SK-N-SH (cell line): ENCODE results near the gene MYPN. TPM values are rescaled to one million over a fixed set of nuclear protein-coding genes. Genes with fewer than 3 reads are reported as not detected.

ENCODE experiments used
- CTCF ChIA-PET: fragments of 300-600, 350-600 bp; formaldehyde crosslinking; extraction: SDS; loops from one replicate; lab custom pipeline; 2021; lab: Yijun Ruan, JAX
- POLR2A ChIA-PET: fragments of 350-600 bp; sonication (Branson Sonifier 250); formaldehyde crosslinking; extraction: SDS; loops from one replicate; lab custom pipeline; 2020; ENCODE audit warnings: antibody characterized with exemption, inconsistent platforms; lab: Yijun Ruan, JAX
- DNase-seq: peaks from one replicate; pipeline ENCODE4 v3.0.0; 2012
- H2AFZ ChIP-seq: fragments of 200-600 bp; sonication (generic); 2 replicates; pipeline ENCODE4 v1.8.1; 2016; ENCODE audit warnings: antibody characterized with exemption, mild to moderate bottlenecking, low read depth
- H3F3A ChIP-seq: fragments of 200-600 bp; sonication (generic); replicated peaks from 2 replicates; pipeline ENCODE3; 2016; ENCODE audit warnings: antibody characterized with exemption, mild to moderate bottlenecking; ENCODE audit not compliant: insufficient read depth
- H3K27ac ChIP-seq, 2 experiments: fragments of 200-500 bp in 1 of 2; fragments of 200-600 bp in 1 of 2; sonication (Bioruptor generic) in 1 of 2; sonication (generic), shearing (Covaris generic) in 1 of 2; 2 replicates each; pipeline versions ENCODE4 v1.5.1 to v1.6.1; 2014 to 2016; ENCODE audit warnings: low read depth in 2 of 2, inconsistent platforms in 1 of 2, low read length in 1 of 2, mild to moderate bottlenecking in 1 of 2, mixed read lengths in 1 of 2
- H3K27me3 ChIP-seq: fragments of 200-600 bp; sonication (generic), shearing (Covaris generic); 2 replicates; pipeline ENCODE4 v1.6.1; 2016; ENCODE audit warnings: mixed run types; ENCODE audit not compliant: insufficient read depth
- H3K36me3 ChIP-seq, 2 experiments: fragments of 200-500 bp in 1 of 2; fragments of 200-600 bp in 1 of 2; sonication (Bioruptor generic) in 1 of 2; sonication (generic) in 1 of 2; replicated peaks in 1 of 2; 2 replicates each; pipeline versions ENCODE3 to v1.5.1; 2014 to 2016; ENCODE audit warnings: low read length in 1 of 2, mild to moderate bottlenecking in 1 of 2; ENCODE audit not compliant: insufficient read depth in 2 of 2, control insufficient read depth in 1 of 2
- H3K4me1 ChIP-seq, 2 experiments: fragments of 200-500 bp in 1 of 2; fragments of 200-600 bp in 1 of 2; sonication (Bioruptor generic) in 1 of 2; sonication (generic), shearing (Covaris generic) in 1 of 2; 2 replicates each; pipeline versions ENCODE4 v1.5.1 to v1.6.1; 2014 to 2016; ENCODE audit warnings: low read depth in 1 of 2, low read length in 1 of 2, mixed run types in 1 of 2; ENCODE audit not compliant: insufficient read depth in 2 of 2, control insufficient read depth in 1 of 2
- H3K4me2 ChIP-seq: fragments of 200-600 bp; sonication (generic), shearing (Covaris generic); 2 replicates; pipeline ENCODE4 v1.6.1; 2017; ENCODE audit warnings: mixed run types
- H3K4me3 ChIP-seq, 2 experiments: fragments of 200-500 bp in 1 of 2; fragments of 200-600 bp in 1 of 2; sonication (Bioruptor generic) in 1 of 2; sonication (generic), shearing (Covaris generic) in 1 of 2; 2 replicates each; pipeline versions ENCODE4 v1.5.1 to v1.8.1; 2014 to 2016; ENCODE audit warnings: low read depth in 2 of 2, inconsistent platforms in 1 of 2, low read length in 1 of 2, mild to moderate bottlenecking in 1 of 2, mixed read lengths in 1 of 2, moderate library complexity in 1 of 2
- H3K79me2 ChIP-seq: fragments of 200-600 bp; sonication (generic); 2 replicates; pipeline ENCODE4 v1.8.1; 2017; ENCODE audit warnings: mild to moderate bottlenecking; ENCODE audit not compliant: insufficient read depth
- H3K9ac ChIP-seq: fragments of 200-600 bp; sonication (generic); 2 replicates; pipeline ENCODE4 v1.6.1; 2017; ENCODE audit warnings: mixed run types
- H3K9me2 ChIP-seq: fragments of 200-600 bp; sonication (generic); 2 replicates; pipeline ENCODE4 v1.6.1; 2017; ENCODE audit warnings: mixed run types
- H3K9me3 ChIP-seq: fragments of 200-600 bp; sonication (generic); 2 replicates; pipeline ENCODE4 v1.6.1; 2017; ENCODE audit warnings: mixed run types, mild to moderate bottlenecking, moderate library complexity
- H4K20me1 ChIP-seq: fragments of 200-600 bp; sonication (generic); 2 replicates; pipeline ENCODE4 v1.6.1; 2017; ENCODE audit warnings: mild to moderate bottlenecking, mixed run types; ENCODE audit not compliant: insufficient read depth
- ELF1 ChIP-seq: IDR thresholded peaks from 2 replicates; pipeline ENCODE4 v1.4.0; 2012
- FOSL2 ChIP-seq: IDR thresholded peaks from 2 replicates; pipeline ENCODE4 v1.4.0; 2012; ENCODE audit warnings: low read depth, mild to moderate bottlenecking, moderate library complexity, borderline replicate concordance
- FOXJ3 ChIP-seq: sonication (generic); formaldehyde crosslinking; IDR thresholded peaks from 2 replicates; pipeline ENCODE4 v1.5.1; 2020; ENCODE audit warnings: mild to moderate bottlenecking, missing genetic modification reagents
- FOXM1 ChIP-seq: IDR thresholded peaks from 2 replicates; pipeline ENCODE4 v1.4.0; 2012; ENCODE audit warnings: low read depth, mild to moderate bottlenecking
- GABPA ChIP-seq: IDR thresholded peaks from 2 replicates; pipeline ENCODE4 v1.4.0; 2012; ENCODE audit warnings: low read depth, mild to moderate bottlenecking
- JUND ChIP-seq: IDR thresholded peaks from 2 replicates; pipeline ENCODE4 v1.4.0; 2012
- MXI1 ChIP-seq: IDR thresholded peaks from 2 replicates; pipeline ENCODE4 v1.6.1; 2012; ENCODE audit warnings: mild to moderate bottlenecking, low read depth, low read length, improper control_type of control experiment
- NFIC ChIP-seq: IDR thresholded peaks from 2 replicates; pipeline ENCODE4 v1.4.0; 2012; ENCODE audit warnings: borderline replicate concordance
- PBX3 ChIP-seq: IDR thresholded peaks from 2 replicates; pipeline ENCODE4; 2012
- RCOR1 ChIP-seq: fragments of 150-350 bp; IDR thresholded peaks from 2 replicates; pipeline ENCODE4 v1.6.1; 2017; ENCODE audit warnings: antibody characterized with exemption, low read length
- RFX5 ChIP-seq: IDR thresholded peaks from 2 replicates; pipeline ENCODE4 v1.6.1; 2012; ENCODE audit warnings: mild to moderate bottlenecking, improper control_type of control experiment, low read length
- RXRA ChIP-seq: IDR thresholded peaks from 2 replicates; pipeline ENCODE4 v1.4.0; 2012; ENCODE audit warnings: low read depth, mild to moderate bottlenecking, borderline replicate concordance
- SMC3 ChIP-seq: IDR thresholded peaks from 2 replicates; pipeline ENCODE4 v1.6.1; 2012; ENCODE audit warnings: low read depth, low read length, improper control_type of control experiment
- TAF1 ChIP-seq: IDR thresholded peaks from 2 replicates; pipeline ENCODE4 v1.6.1; 2012; ENCODE audit warnings: low read depth, mild to moderate bottlenecking, low read length, moderate library complexity, borderline replicate concordance
- TEAD4 ChIP-seq: IDR thresholded peaks from 2 replicates; pipeline ENCODE4 v1.4.0; 2012; ENCODE audit warnings: mild to moderate bottlenecking, borderline replicate concordance; ENCODE audit not compliant: insufficient read depth
- WGBS: methylation state at CpG from one replicate; pipeline ENCODE4 v1.1.6; 2017; ENCODE audit warnings: low lambda C conversion rate; 5-methylcytosine and 5-hydroxymethylcytosine counted together
- polyA plus RNA-seq, 3 experiments: library from polyadenylated mRNA; depleted of rRNA; stranded (reverse); fragments of >200 nt; gene quantifications; 2 replicates each; pipeline ENCODE4 v1.2.3, GENCODE V29; 2012
- TF ChIP-seq, protein P1 (sequence below): IDR thresholded peaks from 2 replicates; pipeline ENCODE4 v1.4.0; 2012; ENCODE audit warnings: low read depth

The MYPN gene
- polyA plus RNA-seq, 1 of the 3 experiments (the other 2 are of a cell fraction) = 0.43 TPM

GRCh38 chr10:68238371-68238770 is 129.1 kb downstream of the MYPN start:
- CTCF ChIA-PET = no interaction called here
- POLR2A ChIA-PET = no interaction called here

DNA sequence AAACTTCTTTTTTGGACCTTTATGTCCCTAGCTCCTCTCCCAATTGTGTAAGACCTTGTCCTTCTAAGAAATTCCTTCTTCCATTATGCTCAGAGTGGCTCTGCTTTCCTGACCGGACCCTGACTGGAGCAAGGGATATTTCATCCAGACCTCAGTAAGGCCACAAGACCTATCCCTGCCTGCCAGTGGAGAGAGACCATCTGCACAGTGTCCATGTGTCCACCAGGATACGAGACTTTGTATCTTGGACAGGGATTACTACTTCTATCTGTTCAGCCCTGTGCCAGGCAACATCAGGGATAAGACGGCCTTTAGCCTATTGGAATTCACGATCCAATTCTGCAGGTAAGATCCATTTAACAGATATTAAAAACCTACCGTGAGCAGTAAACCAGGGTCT is 129.8 kb downstream of the MYPN start:
- Histone ChIP-seq H3K4me1 (no peaks in the 10 kb centered on the region; a peak in 1 of 4 replicates), H3K27ac (no peak overlapping the region), H4K20me1 (no peaks in the 10 kb centered on the region), H3K4me2 (no peak overlapping the region), H3K9me3 (no peaks in the 10 kb centered on the region)
- ChIA-PET POLR2A (no interaction called here), CTCF (interaction anchor here (1.3 kb wide), 1 partner anchor 10 kb away, joined by 3 read pairs; no protein-coding TSS in a partner anchor)
- no peak for TF ChIP-seq FOSL2
- TF ChIP-seq RFX5 = no peak
- no peak for TF ChIP-seq FOXM1
- no peak for TF ChIP-seq RXRA
- TF ChIP-seq FOXJ3 (CRISPR knock-in tag) = no peak
- no peak for TF ChIP-seq PBX3
- no peak for TF ChIP-seq MXI1
- no peak for TF ChIP-seq JUND
- TF ChIP-seq, protein P1, sequence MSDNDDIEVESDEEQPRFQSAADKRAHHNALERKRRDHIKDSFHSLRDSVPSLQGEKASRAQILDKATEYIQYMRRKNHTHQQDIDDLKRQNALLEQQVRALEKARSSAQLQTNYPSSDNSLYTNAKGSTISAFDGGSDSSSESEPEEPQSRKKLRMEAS = no peak
- no peak for TF ChIP-seq SMC3
- TF ChIP-seq ELF1 = no peak
- TF ChIP-seq NFIC = no peak
- TF ChIP-seq, all 33 proteins: peak for 0
- DNase-seq = no peak
- Histone ChIP-seq H3K4me3 (no peak overlapping the region), H3K9ac (no peak overlapping the region), H3F3A (no peaks in the 10 kb centered on the region), H2AFZ (no peak overlapping the region), H3K36me3 (no peaks in the 10 kb centered on the region), H3K27me3 (no peaks in the 10 kb centered on the region), H3K9me2 (no peaks in the 10 kb centered on the region), H3K79me2 (no peaks in the 10 kb centered on the region)
- 87% methylated on average over 5 of the region's 5 CpGs for WGBS

More at GRCh38 chr10:68238371-68238770, 129.1 kb downstream of the MYPN start:
- no peak for DNase-seq
- Histone ChIP-seq H4K20me1 (no peaks in the 10 kb centered on the region), H3K36me3 (no peaks in the 10 kb centered on the region), H3K27ac (no peak overlapping the region), H3K4me1 (no peaks in the 10 kb centered on the region; a peak in 1 of 4 replicates), H2AFZ (no peak overlapping the region), H3K9ac (no peak overlapping the region), H3F3A (no peaks in the 10 kb centered on the region), H3K4me3 (no peak overlapping the region), H3K9me2 (no peaks in the 10 kb centered on the region), H3K9me3 (no peaks in the 10 kb centered on the region)
- TF ChIP-seq RCOR1 = no peak
- no peak for TF ChIP-seq GABPA
- no peak for TF ChIP-seq ELF1
- no peak for TF ChIP-seq TEAD4
- no peak for TF ChIP-seq TAF1
- TF ChIP-seq, all 33 proteins: peak for 0
- H3K79me2 ChIP-seq = no peaks in the 10 kb centered on the region
- no peak overlapping the region for H3K4me2 ChIP-seq
- WGBS = 61% methylated on average over 5 of the region's 6 CpGs
- H3K27me3 ChIP-seq = no peaks in the 10 kb centered on the region
